NCI-H446 (cell line): ENCODE results near the gene C7.
"Not testable (repeated sequence)": the region's sequence is repeated elsewhere in the genome, so short reads cannot be mapped to it uniquely, and the experiment has no call there.

ENCODE experiments used
- DNase-seq, 2 experiments: peaks; one replicate each; lab custom pipeline; 2025; lab: John Stamatoyannopoulos, UW

C7 gene

GRCh38 chr5:40991168-40991980 is 82.1 kb downstream of the C7 start:
- DNase-seq = no peak

DNA sequence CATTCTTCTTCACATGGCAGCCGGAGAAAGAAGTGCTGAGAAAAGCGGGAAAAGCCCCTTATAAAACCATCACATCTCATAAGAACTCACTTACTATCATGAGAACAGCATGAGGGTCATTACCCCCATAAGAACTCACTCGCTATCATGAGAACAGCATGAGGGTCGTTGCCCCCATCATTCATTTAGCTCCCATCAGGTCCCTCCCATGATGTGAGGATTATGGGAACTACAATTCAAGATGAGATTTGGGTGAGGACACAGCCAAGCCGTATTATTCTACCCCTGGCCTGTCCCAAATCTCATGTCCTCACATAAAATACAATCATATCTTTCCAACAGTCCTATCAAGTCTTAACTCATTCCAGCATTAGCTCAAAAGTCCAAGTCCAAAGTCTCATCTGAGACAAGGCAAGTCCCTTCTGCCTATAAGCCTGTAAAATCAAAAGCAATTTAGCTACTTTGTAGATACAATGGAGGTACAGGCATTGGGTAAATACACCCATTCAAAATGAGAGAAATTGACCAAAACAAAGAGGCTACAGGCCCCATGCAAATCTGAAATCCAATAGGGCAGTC is 82.8 kb downstream of the C7 start:
- DNase-seq = no peak

DNA sequence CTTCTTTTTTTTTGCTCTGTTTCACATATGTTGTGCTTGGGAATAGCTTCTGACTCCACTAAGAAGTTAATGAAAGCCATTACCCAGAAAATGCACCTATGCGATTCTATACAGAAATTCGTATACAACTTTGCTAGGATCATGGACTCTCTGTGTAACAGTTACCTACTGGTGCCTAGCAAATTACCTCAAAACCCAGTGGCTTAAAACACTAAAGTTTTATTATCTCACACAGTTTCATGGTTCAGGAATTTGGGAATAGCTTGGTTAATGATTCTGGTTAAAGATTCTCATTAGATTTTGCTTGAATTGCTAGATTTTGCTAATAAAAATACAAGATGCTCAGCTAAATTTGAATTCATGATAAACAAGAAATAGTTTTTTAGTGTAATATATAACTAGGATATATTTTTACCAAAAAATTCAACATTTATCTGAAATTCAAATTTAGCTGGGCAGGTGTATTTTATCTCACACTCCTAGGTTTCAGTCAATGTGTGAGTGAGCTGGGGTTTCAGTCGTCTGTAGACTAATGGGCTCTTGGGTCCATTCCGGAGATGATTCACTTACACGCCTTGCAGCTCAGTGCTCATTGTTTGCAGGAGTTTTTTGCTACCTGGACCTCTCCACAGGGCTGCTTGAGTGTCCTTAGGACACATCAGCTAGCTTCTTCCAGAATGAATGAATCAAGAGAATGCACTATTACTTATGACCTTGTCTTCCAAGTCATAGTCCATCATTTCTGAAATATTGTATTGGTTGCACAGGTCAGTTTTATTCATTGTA is 86.7 kb downstream of the C7 start:
- DNase-seq = no peak

- no peak for DNase-seq
Measured at GRCh38 chr5:40999142-40999541, 89.8 kb downstream of the C7 start.

- no peak for DNase-seq
Measured at GRCh38 chr5:40999966-41000365, 90.7 kb downstream of the C7 start.

DNA sequence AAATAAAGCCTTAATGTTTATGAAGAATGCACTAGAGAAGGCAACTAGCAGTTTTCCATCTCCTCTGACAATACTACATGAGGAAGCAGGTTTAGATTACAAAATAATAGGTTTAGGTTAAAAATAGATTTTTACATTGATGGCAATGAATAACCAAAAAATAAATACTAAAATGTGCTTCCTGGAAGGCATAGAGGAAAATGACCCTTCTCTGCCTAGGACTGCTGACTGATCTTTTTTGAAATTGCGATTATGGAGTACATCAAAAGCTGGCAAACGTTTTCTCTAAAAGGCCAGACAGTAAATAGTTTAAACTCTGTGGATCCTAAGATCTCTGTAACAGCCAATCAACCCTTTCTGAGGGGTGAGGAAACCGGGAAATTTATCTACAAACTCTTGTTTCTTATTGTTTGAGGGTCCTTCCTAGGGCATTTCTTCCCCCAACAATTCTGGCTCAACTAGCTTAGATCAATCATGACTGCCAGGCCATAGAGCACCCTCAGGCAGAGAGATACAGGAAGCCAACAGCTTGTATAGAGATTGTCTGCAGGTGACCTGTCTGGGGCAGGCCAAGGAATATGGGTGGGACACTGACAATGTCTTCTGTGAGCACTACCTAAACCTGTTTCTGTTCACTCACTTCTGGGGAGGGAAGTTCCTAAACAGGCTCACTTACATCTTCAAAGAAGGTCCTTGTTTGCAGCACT is 94.5 kb downstream of the C7 start:
- no peak for DNase-seq

- DNase-seq = no peak
Measured at GRCh38 chr5:41004931-41005330, 95.6 kb downstream of the C7 start.

DNA sequence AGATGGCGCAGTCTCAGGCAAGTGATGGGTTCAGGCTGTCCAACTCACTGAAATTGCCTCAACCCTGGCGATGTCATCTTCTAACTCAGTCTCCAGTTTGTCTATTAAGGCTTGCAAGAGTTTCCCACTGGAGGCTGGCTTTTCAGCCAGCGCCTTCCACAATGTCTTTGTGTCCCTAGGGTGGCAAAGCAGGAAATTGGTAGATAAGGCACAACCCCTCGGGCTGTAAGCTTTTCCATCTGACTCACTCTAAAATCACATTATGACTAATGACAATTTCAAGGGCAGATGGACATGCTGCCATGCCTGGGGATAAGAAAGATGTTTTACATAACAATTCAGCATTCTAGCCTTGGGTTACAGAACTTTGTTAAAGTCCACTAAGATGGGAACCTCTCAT is 99.9 kb downstream of the C7 start:
- DNase-seq = no peak

DNA sequence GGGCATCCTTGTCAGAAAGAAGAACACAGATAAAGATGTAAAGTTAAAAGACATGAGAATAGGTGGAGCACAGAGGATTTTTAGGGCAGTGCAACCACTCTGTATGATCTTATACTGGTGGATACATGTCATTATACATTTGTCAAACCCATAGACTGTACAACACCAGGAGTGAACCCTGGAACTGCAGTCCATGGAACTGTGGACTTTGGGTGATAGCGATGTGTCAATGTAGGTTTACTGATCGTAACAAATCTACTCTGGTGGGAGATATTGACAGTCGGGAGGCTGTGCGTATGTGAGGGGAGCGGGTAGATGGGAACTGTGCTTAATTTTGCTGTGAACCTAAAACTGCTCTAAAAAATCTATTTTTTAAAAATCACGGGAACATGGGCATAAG is 101.3 kb downstream of the C7 start:
- no peak for DNase-seq

GRCh38 chr5:41012318-41012717 is 103.0 kb downstream of the C7 start:
- no peak for DNase-seq

GRCh38 chr5:41022600-41022999 is 113.3 kb downstream of the C7 start:
- DNase-seq = not testable (repeated sequence)
